CD4-positive, alpha-beta T cell treated with Interleukin-6 at 100 ng/mL for 8 hours (primary cell): Measurements from ENCODE around the gene FOXB1.

ENCODE experiments used
- DNase-seq: peaks from one replicate; pipeline ENCODE4 v3.0.0-alpha.2; 2020; ENCODE audit warnings: mixed read lengths, low spot score

The FOXB1 gene

GRCh38 chr15:60020736-60021135 lies 16.6 kb downstream of the FOXB1 start:
- DNase-seq, result no peak

- DNase-seq, result no peak
Observed at GRCh38 chr15:60021589-60022378, 17.7 kb downstream of the FOXB1 start.

- DNase-seq, result no peak
Observed at GRCh38 chr15:60022379-60022741, 18.2 kb downstream of the FOXB1 start.

- DNase-seq, result no peak
Observed at GRCh38 chr15:60026555-60026954, 22.4 kb downstream of the FOXB1 start.

GRCh38 chr15:60035344-60035743 lies 31.2 kb downstream of the FOXB1 start:
- no peak for DNase-seq

GRCh38 chr15:60039316-60039715 lies 35.2 kb downstream of the FOXB1 start:
- DNase-seq, result no peak

GRCh38 chr15:60043744-60044435 lies 39.8 kb downstream of the FOXB1 start:
- DNase-seq, result no peak

- peak; percentile 5 for DNase-seq
Observed at GRCh38 chr15:60044636-60045270, 40.6 kb downstream of the FOXB1 start.

- no peak for DNase-seq
Observed at GRCh38 chr15:60047701-60048100, 43.6 kb downstream of the FOXB1 start.

GRCh38 chr15:60049948-60050347 lies 45.8 kb downstream of the FOXB1 start:
- no peak for DNase-seq

GRCh38 chr15:60052796-60053195 lies 48.7 kb downstream of the FOXB1 start:
- DNase-seq, result no peak

GRCh38 chr15:60054472-60054871 lies 50.4 kb downstream of the FOXB1 start:
- DNase-seq, result no peak
